ENCODE measurements around the gene MVB12B.
"Not testable (repeated sequence)": the region's sequence is repeated elsewhere in the genome, so short reads cannot be mapped to it uniquely, and the experiment has no call there.

The MVB12B gene

GRCh38 chr9:126549246-126550006 is 222.8 kb downstream of the MVB12B start:
- H3K27me3 ChIP-seq (ENCODE audit: control insufficient read depth, insufficient read depth, low read length, poor library complexity, severe bottlenecking) = no peaks in the 10 kb centered on the region
- H3K9me3 ChIP-seq (ENCODE audit: control insufficient read depth, low read length) = no peaks in the 10 kb centered on the region
- 78 to 86% methylated on average over 21 of the region's 21 CpGs for WGBS, 2 experiments
- no peak overlapping the region for H3K4me3 ChIP-seq (ENCODE audit: insufficient read depth, low read depth, low read length)
- no peak overlapping the region for H3K27ac ChIP-seq (ENCODE audit: insufficient read depth, low read depth, low read length, poor library complexity, severe bottlenecking)
- peaks cover 5% of the 10 kb centered on the region for H3K4me1 ChIP-seq (ENCODE audit: control insufficient read depth, insufficient read depth, low read length)
- H3K36me3 ChIP-seq (ENCODE audit: control insufficient read depth, insufficient read depth, low read length) = no peaks in the 10 kb centered on the region

DNA sequence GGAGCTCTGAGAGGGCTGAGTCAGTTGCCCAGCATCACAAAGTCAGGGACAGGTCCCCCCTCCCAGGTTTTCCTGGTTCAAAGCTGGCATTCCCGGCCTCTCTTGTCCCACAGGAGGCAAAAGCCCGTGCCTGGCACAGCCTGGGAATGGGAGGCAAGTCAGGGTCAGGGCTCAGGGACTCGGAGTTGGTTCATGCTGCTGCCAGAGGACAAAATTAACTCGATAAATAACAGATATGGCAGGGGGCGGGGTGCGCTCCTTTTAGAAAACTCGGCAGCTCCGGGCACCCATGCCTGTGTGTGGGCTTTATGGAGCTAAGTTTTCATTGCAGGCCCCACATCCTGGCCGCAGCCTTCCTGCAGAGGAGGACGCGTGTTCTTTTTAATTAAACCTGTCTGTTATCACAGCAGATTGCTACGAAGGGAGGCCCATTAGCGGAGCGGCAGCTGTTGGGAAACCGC is 224.3 kb downstream of the MVB12B start:
- H3K27ac ChIP-seq (ENCODE audit: insufficient read depth, low read depth, low read length, poor library complexity, severe bottlenecking) = no peak overlapping the region
- H3K4me1 ChIP-seq (ENCODE audit: control insufficient read depth, insufficient read depth, low read length) = peaks cover 5% of the 10 kb centered on the region
- H3K9me3 ChIP-seq (ENCODE audit: control insufficient read depth, low read length) = no peaks in the 10 kb centered on the region

DNA sequence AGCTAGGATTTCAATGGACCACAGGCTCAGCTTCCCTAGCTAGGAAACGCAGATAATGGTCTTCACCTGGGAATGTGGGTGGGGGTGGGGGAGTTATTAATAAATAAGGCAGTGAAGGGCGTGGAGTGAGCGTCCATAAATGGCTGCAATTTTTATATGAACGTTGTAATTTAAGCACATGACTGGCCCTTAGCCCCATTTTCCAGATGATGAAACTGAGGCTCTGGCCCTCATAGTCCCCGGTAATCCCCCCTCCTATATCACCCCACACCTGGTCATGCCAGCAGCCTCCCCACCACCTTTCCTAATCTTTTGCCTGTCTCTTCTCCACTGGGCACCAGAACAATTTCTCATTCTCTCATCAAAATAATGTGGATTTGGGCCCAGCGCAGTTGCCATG is 225.2 kb downstream of the MVB12B start:
- Histone ChIP-seq H3K36me3 (ENCODE audit: control insufficient read depth, insufficient read depth, low read length) (no peaks in the 10 kb centered on the region), H3K4me1 (ENCODE audit: control insufficient read depth, insufficient read depth, low read length) (peaks cover 5% of the 10 kb centered on the region), H3K27ac (ENCODE audit: insufficient read depth, low read depth, low read length, poor library complexity, severe bottlenecking) (no peak overlapping the region), H3K9me3 (ENCODE audit: control insufficient read depth, low read length) (no peaks in the 10 kb centered on the region), H3K27me3 (ENCODE audit: control insufficient read depth, insufficient read depth, low read length, poor library complexity, severe bottlenecking) (no peaks in the 10 kb centered on the region), H3K4me3 (ENCODE audit: insufficient read depth, low read depth, low read length) (no peak overlapping the region)
- 95 to 96% methylated on average over 6 of the region's 6 CpGs for WGBS, 2 experiments

More for the DNA sequence above, 224.3 kb downstream of the MVB12B start:
- Histone ChIP-seq H3K4me3 (ENCODE audit: insufficient read depth, low read depth, low read length) (no peak overlapping the region), H3K27me3 (ENCODE audit: control insufficient read depth, insufficient read depth, low read length, poor library complexity, severe bottlenecking) (no peaks in the 10 kb centered on the region), H3K36me3 (ENCODE audit: control insufficient read depth, insufficient read depth, low read length) (no peaks in the 10 kb centered on the region)
- WGBS, 2 experiments = 89% methylated on average over 15 of the region's 15 CpGs

DNA sequence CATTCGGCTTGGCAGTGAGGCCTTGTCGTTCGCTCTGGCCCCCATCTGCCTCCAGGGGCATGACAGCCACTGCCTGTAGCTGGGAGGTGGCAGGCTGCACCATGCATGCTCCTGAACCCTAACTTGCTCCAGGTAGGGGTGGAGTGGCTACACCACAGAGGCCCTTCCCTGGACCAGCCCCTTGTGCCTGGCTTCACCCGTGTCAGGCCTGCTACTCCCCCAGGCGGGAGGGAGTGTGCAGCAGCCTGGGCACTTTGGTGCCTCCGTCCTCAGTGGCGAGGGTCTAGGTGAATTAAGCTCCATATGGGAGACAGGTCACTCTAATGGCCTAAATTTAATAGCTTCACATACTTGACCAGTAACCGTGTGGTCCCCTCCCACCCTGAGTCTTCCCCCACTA is 227.7 kb downstream of the MVB12B start:
- Histone ChIP-seq H3K4me1 (ENCODE audit: control insufficient read depth, insufficient read depth, low read length) (peaks cover 5% of the 10 kb centered on the region), H3K27ac (ENCODE audit: insufficient read depth, low read depth, low read length, poor library complexity, severe bottlenecking) (no peak overlapping the region), H3K27me3 (ENCODE audit: control insufficient read depth, insufficient read depth, low read length, poor library complexity, severe bottlenecking) (no peaks in the 10 kb centered on the region), H3K36me3 (ENCODE audit: control insufficient read depth, insufficient read depth, low read length) (no peaks in the 10 kb centered on the region), H3K4me3 (ENCODE audit: insufficient read depth, low read depth, low read length) (no peak overlapping the region), H3K9me3 (ENCODE audit: control insufficient read depth, low read length) (no peaks in the 10 kb centered on the region)
- 88 to 94% methylated on average over 8 of the region's 8 CpGs for WGBS, 2 experiments

GRCh38 chr9:126555421-126555820 is 228.8 kb downstream of the MVB12B start:
- WGBS, 2 experiments = 82% methylated on average over 13 of the region's 13 CpGs

More at GRCh38 chr9:126555421-126555820, 228.8 kb downstream of the MVB12B start:
- H3K9me3 ChIP-seq (ENCODE audit: control insufficient read depth, low read length); H3K4me3 ChIP-seq (ENCODE audit: insufficient read depth, low read depth, low read length); H3K36me3 ChIP-seq (ENCODE audit: control insufficient read depth, insufficient read depth, low read length); H3K27ac ChIP-seq (ENCODE audit: insufficient read depth, low read depth, low read length, poor library complexity, severe bottlenecking); H3K27me3 ChIP-seq (ENCODE audit: control insufficient read depth, insufficient read depth, low read length, poor library complexity, severe bottlenecking); H3K4me1 ChIP-seq (ENCODE audit: control insufficient read depth, insufficient read depth, low read length): not testable (repeated sequence)
